ENCODE results near the gene GGTA1.
"Not testable (repeated sequence)": the region's sequence is repeated elsewhere in the genome, so short reads cannot be mapped to it uniquely, and the experiment has no call there.

Gene GGTA1

GRCh38 chr9:121450241-121450640 is 49.4 kb downstream of the GGTA1 start:
- no peak overlapping the region for H3K4me3 ChIP-seq (ENCODE audit: low read depth in 1 of 2, low read length in 2 of 2)
- no peaks in the 10 kb centered on the region for H3K27me3 ChIP-seq (ENCODE audit: control insufficient read depth in 1 of 2, insufficient read depth in 2 of 2, low read length in 2 of 2)
- no peaks in the 10 kb centered on the region for H3K4me1 ChIP-seq (ENCODE audit: control insufficient read depth in 1 of 2, insufficient read depth in 2 of 2, low read length in 2 of 2)
- no peak overlapping the region for H3K9ac ChIP-seq (ENCODE audit: low read depth in 1 of 2, low read length in 2 of 2)
- no peaks in the 10 kb centered on the region for H3K36me3 ChIP-seq (ENCODE audit: control insufficient read depth in 1 of 2, insufficient read depth in 2 of 2, low read length in 2 of 2)
- H3K9me3 ChIP-seq (ENCODE audit: control insufficient read depth in 1 of 2, low read length in 2 of 2), result no peaks in the 10 kb centered on the region
- H3K27ac ChIP-seq (ENCODE audit: low read depth, low read length), result no peak overlapping the region

GRCh38 chr9:121449786-121450185 is 49.9 kb downstream of the GGTA1 start:
- Histone ChIP-seq H3K4me1 (ENCODE audit: control insufficient read depth in 1 of 2, insufficient read depth in 2 of 2, low read length in 2 of 2) (no peaks in the 10 kb centered on the region), H3K36me3 (ENCODE audit: control insufficient read depth in 1 of 2, insufficient read depth in 2 of 2, low read length in 2 of 2) (no peaks in the 10 kb centered on the region), H3K9me3 (ENCODE audit: control insufficient read depth in 1 of 2, low read length in 2 of 2) (no peaks in the 10 kb centered on the region), H3K27me3 (ENCODE audit: control insufficient read depth in 1 of 2, insufficient read depth in 2 of 2, low read length in 2 of 2) (no peaks in the 10 kb centered on the region), H3K4me3 (ENCODE audit: low read depth in 1 of 2, low read length in 2 of 2) (no peak overlapping the region), H3K27ac (ENCODE audit: low read depth, low read length) (no peak overlapping the region), H3K9ac (ENCODE audit: low read depth in 1 of 2, low read length in 2 of 2) (no peak overlapping the region)

DNA sequence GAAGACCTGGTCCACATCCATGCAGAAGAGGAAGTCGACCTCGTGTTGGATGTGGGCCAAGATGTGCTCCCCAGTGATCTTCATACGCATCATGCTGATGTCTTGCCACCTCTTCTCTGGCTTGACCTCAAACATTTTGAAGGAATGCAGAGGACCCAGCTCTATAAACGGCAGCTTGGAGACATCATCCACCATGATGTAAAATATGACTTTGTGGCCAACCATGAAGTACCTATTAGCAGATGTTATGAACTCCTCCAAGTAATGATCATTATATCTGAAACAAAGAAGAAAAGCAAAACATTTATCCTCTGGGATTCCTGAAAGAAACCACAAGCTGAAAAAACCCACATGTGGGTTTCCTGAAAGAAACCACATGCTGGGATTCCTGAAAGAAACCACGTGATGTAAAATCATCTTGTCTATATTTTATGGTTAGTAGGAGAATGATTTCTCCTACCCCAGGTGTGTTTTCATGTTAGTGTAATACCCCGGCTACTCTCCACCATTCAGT is 52.3 kb downstream of the GGTA1 start:
- H3K4me3 ChIP-seq (ENCODE audit: low read depth in 1 of 2, low read length in 2 of 2), result no peak overlapping the region
- no peaks in the 10 kb centered on the region for H3K36me3 ChIP-seq (ENCODE audit: control insufficient read depth in 1 of 2, insufficient read depth in 2 of 2, low read length in 2 of 2)
- H3K27me3 ChIP-seq (ENCODE audit: control insufficient read depth in 1 of 2, insufficient read depth in 2 of 2, low read length in 2 of 2), result peaks cover 0 to under 1% of the 10 kb centered on the region in 2 donors
- no peak overlapping the region for H3K9ac ChIP-seq (ENCODE audit: low read depth in 1 of 2, low read length in 2 of 2)
- no peak overlapping the region for H3K27ac ChIP-seq (ENCODE audit: low read depth, low read length)
- H3K9me3 ChIP-seq (ENCODE audit: control insufficient read depth in 1 of 2, low read length in 2 of 2), result no peaks in the 10 kb centered on the region
- no peaks in the 10 kb centered on the region for H3K4me1 ChIP-seq (ENCODE audit: control insufficient read depth in 1 of 2, insufficient read depth in 2 of 2, low read length in 2 of 2)

GRCh38 chr9:121445986-121446385 is 53.7 kb downstream of the GGTA1 start:
- Histone ChIP-seq H3K4me3 (ENCODE audit: low read depth in 1 of 2, low read length in 2 of 2) (no peak overlapping the region), H3K9me3 (ENCODE audit: control insufficient read depth in 1 of 2, low read length in 2 of 2) (no peaks in the 10 kb centered on the region), H3K4me1 (ENCODE audit: control insufficient read depth in 1 of 2, insufficient read depth in 2 of 2, low read length in 2 of 2) (no peaks in the 10 kb centered on the region), H3K27me3 (ENCODE audit: control insufficient read depth in 1 of 2, insufficient read depth in 2 of 2, low read length in 2 of 2) (peaks cover 0 to 6% of the 10 kb centered on the region in 2 donors), H3K27ac (ENCODE audit: low read depth, low read length) (no peak overlapping the region), H3K9ac (ENCODE audit: low read depth in 1 of 2, low read length in 2 of 2) (no peak overlapping the region), H3K36me3 (ENCODE audit: control insufficient read depth in 1 of 2, insufficient read depth in 2 of 2, low read length in 2 of 2) (no peaks in the 10 kb centered on the region)

DNA sequence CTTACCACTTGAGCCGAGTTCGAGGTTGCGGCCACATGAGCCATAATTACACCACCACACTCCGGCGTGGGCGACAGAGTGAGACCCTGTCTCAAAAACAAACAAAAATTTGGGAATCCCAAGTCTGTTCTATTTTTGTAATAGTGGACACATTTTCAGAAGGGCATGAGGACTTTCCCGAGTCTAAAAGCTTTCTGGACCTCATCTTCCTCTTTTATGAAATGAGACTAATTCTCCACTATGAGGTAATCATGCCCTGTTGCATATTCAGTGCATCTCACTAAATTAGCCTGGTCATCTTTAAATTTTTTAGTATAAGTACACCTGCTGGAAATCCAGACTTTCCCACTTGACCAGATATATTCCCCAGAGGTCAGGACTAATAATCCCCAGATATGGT is 55.7 kb downstream of the GGTA1 start:
- Histone ChIP-seq H3K27me3 (ENCODE audit: control insufficient read depth in 1 of 2, insufficient read depth in 2 of 2, low read length in 2 of 2) (peaks cover 0 to 6% of the 10 kb centered on the region in 2 donors), H3K4me3 (ENCODE audit: low read depth in 1 of 2, low read length in 2 of 2) (no peak overlapping the region), H3K36me3 (ENCODE audit: control insufficient read depth in 1 of 2, insufficient read depth in 2 of 2, low read length in 2 of 2) (no peaks in the 10 kb centered on the region), H3K27ac (ENCODE audit: low read depth, low read length) (no peak overlapping the region), H3K9me3 (ENCODE audit: control insufficient read depth in 1 of 2, low read length in 2 of 2) (no peaks in the 10 kb centered on the region), H3K9ac (ENCODE audit: low read depth in 1 of 2, low read length in 2 of 2) (no peak overlapping the region), H3K4me1 (ENCODE audit: control insufficient read depth in 1 of 2, insufficient read depth in 2 of 2, low read length in 2 of 2) (no peaks in the 10 kb centered on the region)

DNA sequence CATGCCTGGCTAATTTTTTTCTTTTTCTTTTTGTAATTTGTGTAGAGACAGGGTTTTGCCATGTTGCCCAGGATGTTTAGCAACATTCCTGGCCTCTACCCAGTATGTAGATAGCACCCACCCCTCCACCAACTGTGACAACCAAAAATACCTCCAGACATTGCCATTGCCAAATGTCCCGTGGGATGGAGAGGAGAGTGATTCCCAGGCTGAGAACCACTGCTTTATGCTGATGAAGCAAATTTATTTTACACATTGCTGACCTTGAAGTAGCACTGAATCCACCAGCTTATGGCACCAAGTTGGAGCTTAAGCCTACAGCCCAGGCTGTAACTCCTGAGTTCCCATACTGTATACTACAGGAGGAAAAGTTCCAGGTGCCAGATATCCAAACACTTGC is 58.5 kb downstream of the GGTA1 start:
- Histone ChIP-seq H3K9ac (ENCODE audit: low read depth in 1 of 2, low read length in 2 of 2) (no peak overlapping the region), H3K4me3 (ENCODE audit: low read depth in 1 of 2, low read length in 2 of 2) (no peak overlapping the region), H3K27me3 (ENCODE audit: control insufficient read depth in 1 of 2, insufficient read depth in 2 of 2, low read length in 2 of 2) (peaks cover 0 to 6% of the 10 kb centered on the region in 2 donors), H3K36me3 (ENCODE audit: control insufficient read depth in 1 of 2, insufficient read depth in 2 of 2, low read length in 2 of 2) (no peaks in the 10 kb centered on the region), H3K9me3 (ENCODE audit: control insufficient read depth in 1 of 2, low read length in 2 of 2) (no peaks in the 10 kb centered on the region), H3K4me1 (ENCODE audit: control insufficient read depth in 1 of 2, insufficient read depth in 2 of 2, low read length in 2 of 2) (no peaks in the 10 kb centered on the region), H3K27ac (ENCODE audit: low read depth, low read length) (no peak overlapping the region)

GRCh38 chr9:121439711-121440664 is 59.7 kb downstream of the GGTA1 start:
- Histone ChIP-seq H3K4me1 (ENCODE audit: control insufficient read depth in 1 of 2, insufficient read depth in 2 of 2, low read length in 2 of 2) (no peaks in the 10 kb centered on the region), H3K36me3 (ENCODE audit: control insufficient read depth in 1 of 2, insufficient read depth in 2 of 2, low read length in 2 of 2) (no peaks in the 10 kb centered on the region)

DNA sequence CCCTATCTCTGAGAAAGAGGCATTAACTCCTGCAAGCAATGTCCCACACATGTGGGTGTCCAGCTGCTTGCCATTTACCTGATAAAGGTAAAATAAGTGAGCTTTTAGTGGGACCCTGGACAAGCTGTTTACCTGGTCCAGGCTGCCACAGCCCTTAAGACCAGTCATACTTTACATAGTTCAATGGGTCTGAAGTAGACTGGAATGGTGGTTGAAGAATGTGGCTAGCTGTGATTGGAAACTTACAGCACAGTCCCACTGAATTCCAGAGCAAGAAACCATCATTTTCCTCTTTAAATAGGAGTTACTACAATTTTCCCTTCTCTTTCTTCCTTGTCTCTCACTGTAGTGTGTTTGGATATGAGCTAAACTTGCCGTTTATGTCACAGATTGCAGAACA is 60.6 kb downstream of the GGTA1 start:
- Histone ChIP-seq H3K4me3 (ENCODE audit: low read depth in 1 of 2, low read length in 2 of 2) (no peak overlapping the region), H3K4me1 (ENCODE audit: control insufficient read depth in 1 of 2, insufficient read depth in 2 of 2, low read length in 2 of 2) (no peaks in the 10 kb centered on the region), H3K9me3 (ENCODE audit: control insufficient read depth in 1 of 2, low read length in 2 of 2) (no peaks in the 10 kb centered on the region), H3K36me3 (ENCODE audit: control insufficient read depth in 1 of 2, insufficient read depth in 2 of 2, low read length in 2 of 2) (no peaks in the 10 kb centered on the region), H3K27ac (ENCODE audit: low read depth, low read length) (no peak overlapping the region), H3K27me3 (ENCODE audit: control insufficient read depth in 1 of 2, insufficient read depth in 2 of 2, low read length in 2 of 2) (peaks cover 0 to 10% of the 10 kb centered on the region in 2 donors), H3K9ac (ENCODE audit: low read depth in 1 of 2, low read length in 2 of 2) (no peak overlapping the region)

More at GRCh38 chr9:121439711-121440664, 59.7 kb downstream of the GGTA1 start:
- H3K9me3 ChIP-seq (ENCODE audit: control insufficient read depth in 1 of 2, low read length in 2 of 2), result no peaks in the 10 kb centered on the region
- no peak overlapping the region for H3K27ac ChIP-seq (ENCODE audit: low read depth, low read length)
- no peak overlapping the region for H3K9ac ChIP-seq (ENCODE audit: low read depth in 1 of 2, low read length in 2 of 2)
- H3K27me3 ChIP-seq (ENCODE audit: control insufficient read depth in 1 of 2, insufficient read depth in 2 of 2, low read length in 2 of 2), result peaks cover 0 to 10% of the 10 kb centered on the region in 2 donors
- no peak overlapping the region for H3K4me3 ChIP-seq (ENCODE audit: low read depth in 1 of 2, low read length in 2 of 2)

- H3K9ac ChIP-seq (ENCODE audit: low read depth in 1 of 2, low read length in 2 of 2), result no peak overlapping the region
- no peaks in the 10 kb centered on the region for H3K4me1 ChIP-seq (ENCODE audit: control insufficient read depth in 1 of 2, insufficient read depth in 2 of 2, low read length in 2 of 2)
- H3K4me3 ChIP-seq (ENCODE audit: low read depth in 1 of 2, low read length in 2 of 2), result no peak overlapping the region
- H3K9me3 ChIP-seq (ENCODE audit: control insufficient read depth in 1 of 2, low read length in 2 of 2), result no peaks in the 10 kb centered on the region
- H3K27ac ChIP-seq (ENCODE audit: low read depth, low read length), result no peak overlapping the region
- H3K27me3 ChIP-seq (ENCODE audit: control insufficient read depth in 1 of 2, insufficient read depth in 2 of 2, low read length in 2 of 2), result peaks cover 0 to 10% of the 10 kb centered on the region in 2 donors
- H3K36me3 ChIP-seq (ENCODE audit: control insufficient read depth in 1 of 2, insufficient read depth in 2 of 2, low read length in 2 of 2), result no peaks in the 10 kb centered on the region
Observed at GRCh38 chr9:121437891-121438290, 61.8 kb downstream of the GGTA1 start.

- H3K27me3 ChIP-seq (ENCODE audit: control insufficient read depth in 1 of 2, insufficient read depth in 2 of 2, low read length in 2 of 2); H3K4me1 ChIP-seq (ENCODE audit: control insufficient read depth in 1 of 2, insufficient read depth in 2 of 2, low read length in 2 of 2); H3K9ac ChIP-seq (ENCODE audit: low read depth in 1 of 2, low read length in 2 of 2); H3K9me3 ChIP-seq (ENCODE audit: control insufficient read depth in 1 of 2, low read length in 2 of 2); H3K27ac ChIP-seq (ENCODE audit: low read depth, low read length); H3K36me3 ChIP-seq (ENCODE audit: control insufficient read depth in 1 of 2, insufficient read depth in 2 of 2, low read length in 2 of 2); H3K4me3 ChIP-seq (ENCODE audit: low read depth in 1 of 2, low read length in 2 of 2): not testable (repeated sequence)
Observed at GRCh38 chr9:121437046-121437445, 62.6 kb downstream of the GGTA1 start.
